Panc1 (cell line): Measurements from ENCODE around the gene DDA1. TPM values are rescaled to one million over a fixed set of nuclear protein-coding genes. Genes with fewer than 3 reads are reported as not detected.

ENCODE experiments used
- ATAC-seq: fragments of 200-7000 bp; cut with Tn5 transposase; 2 replicates; pipeline ENCODE4 v1.9.1; 2020; ENCODE audit warnings: mild to moderate bottlenecking, moderate library complexity
- BruUV-seq: library from RNA; stranded (reverse); fragments of 400-500 nt; replicated peaks from 2 replicates; lab custom pipeline; 2021; lab: Mats Ljungman, UMichigan
- CTCF ChIA-PET: fragments of 300-600 bp; sonication (Branson Sonifier 250); formaldehyde crosslinking; loops from one replicate; lab custom pipeline; 2022; ENCODE audit warnings: antibody characterized with exemption; lab: Charles Lee
- POLR2A ChIA-PET: fragments of 300-600 bp; sonication (Branson Sonifier 250); formaldehyde crosslinking; loops from one replicate; lab custom pipeline; 2022; ENCODE audit warnings: antibody characterized with exemption; lab: Charles Lee
- DNase-seq: peaks from one replicate; pipeline ENCODE4 v3.0.0-alpha.2; 2010; ENCODE audit warnings: low read depth, low spot score
- H3K27ac ChIP-seq: 2 replicates; pipeline ENCODE4 v1.5.1; 2011; ENCODE audit warnings: mild to moderate bottlenecking, low read length, inconsistent platforms
- H3K27me3 ChIP-seq: fragments of 200-500 bp; sonication (Bioruptor generic); 2 replicates; pipeline ENCODE4 v1.6.0; 2014; ENCODE audit warnings: low read length, inconsistent platforms; ENCODE audit not compliant: control insufficient read depth, insufficient read depth
- H3K36me3 ChIP-seq: fragments of 200-500 bp; sonication (Bioruptor generic); 2 replicates; pipeline ENCODE4 v1.5.1; 2014; ENCODE audit warnings: inconsistent platforms, mild to moderate bottlenecking, low read length, moderate library complexity; ENCODE audit not compliant: control insufficient read depth, insufficient read depth
- H3K4me1 ChIP-seq: 2 replicates; pipeline ENCODE4 v1.5.1; 2011; ENCODE audit warnings: inconsistent platforms, mild to moderate bottlenecking, low read length, moderate library complexity; ENCODE audit not compliant: control insufficient read depth, insufficient read depth
- H3K4me3 ChIP-seq, 2 experiments: 2 replicates each; pipeline ENCODE4 v1.5.1; 2011 to 2012; ENCODE audit warnings: low read depth in 2 of 2, low read length in 2 of 2, mild to moderate bottlenecking in 2 of 2, inconsistent platforms in 1 of 2, moderate library complexity in 1 of 2
- H3K9me3 ChIP-seq: fragments of 200-500 bp; sonication (Bioruptor generic); 2 replicates; pipeline ENCODE4 v1.5.1; 2014; ENCODE audit warnings: low read depth, mild to moderate bottlenecking, inconsistent platforms, low read length, moderate library complexity; ENCODE audit not compliant: control insufficient read depth, insufficient read depth
- CTCF ChIP-seq: fragments of 450-650 bp; IDR thresholded peaks from 2 replicates; pipeline ENCODE4 v1.5.1; 2017; ENCODE audit warnings: mild to moderate bottlenecking
- POLR2AphosphoS5 ChIP-seq: IDR thresholded peaks from 2 replicates; pipeline ENCODE4 v1.6.1; 2012; ENCODE audit warnings: mild to moderate bottlenecking, low read depth, low read length, moderate library complexity
- REST ChIP-seq, 2 experiments: IDR thresholded peaks; 2 replicates each; pipeline ENCODE4 v1.6.1; 2011 to 2012; ENCODE audit warnings: low read depth in 2 of 2, control low read depth in 1 of 2, low read length in 1 of 2, mild to moderate bottlenecking in 1 of 2, moderate library complexity in 1 of 2; ENCODE audit not compliant: insufficient read depth in 1 of 2
- SIN3A ChIP-seq: IDR thresholded peaks from 2 replicates; pipeline ENCODE4 v1.6.1; 2012; ENCODE audit warnings: low read depth, mild to moderate bottlenecking, low read length, moderate library complexity, borderline replicate concordance; ENCODE audit not compliant: insufficient read depth
- TCF7L2 ChIP-seq: IDR thresholded peaks from 2 replicates; pipeline ENCODE4 v1.6.1; 2011; ENCODE audit warnings: mild to moderate bottlenecking, low read depth, low read length, inconsistent platforms
- in situ Hi-C: cut with HindIII; loops from 2 replicates; pipeline ENCODE4 v1.10.0; 2016; ENCODE audit warnings: low sequenced_read_pairs, low pct_unique_long_range_greater_than_20kb
- intact Hi-C: fragments of 100-400 bp; cut with micrococcal nuclease; formaldehyde crosslinking; loops from one replicate; pipeline ENCODE4 v1.10.0; 2022; ENCODE audit not compliant: unreplicated experiment
- total RNA-seq: library from RNA; stranded (reverse); gene quantifications from one replicate; pipeline ENCODE4 v1.2.1, GENCODE V29; 2021; ENCODE audit not compliant: unreplicated experiment

Gene DDA1
- total RNA-seq, 1 experiment from 2014 or later: 56.0 TPM

- Histone ChIP-seq H3K27ac (no peak overlapping the region), H3K36me3 (peaks cover 7% of the 10 kb centered on the region), H3K27me3 (no peaks in the 10 kb centered on the region), H3K9me3 (no peaks in the 10 kb centered on the region), H3K4me1 (peaks cover 22% of the 10 kb centered on the region), H3K4me3 (no peak overlapping the region)
- TF ChIP-seq REST (IDR thresholded peaks at IDR 0.05; ENCODE audit: insufficient read depth in 1 of 2, low read depth in 2 of 2, low read length in 1 of 2) (no peak), TCF7L2 (no peak), SIN3A (no peak), CTCF (no peak), POLR2AphosphoS5 (no peak)
- ATAC-seq (no peak), DNase-seq (no peak)
- in situ Hi-C loops: no loop called here
- intact Hi-C loops: no loop called here
- no TSS peak for BruUV-seq
- ChIA-PET CTCF (no interaction called here), POLR2A (no interaction called here)
These were observed 4.7 kb downstream of the DDA1 start for GRCh38 chr19:17314007-17314593.

GRCh38 chr19:17318966-17319365, 9.6 kb downstream of the DDA1 start:
- ATAC-seq: no peak
- Histone ChIP-seq H3K4me3 (no peak overlapping the region), H3K36me3 (no peaks in the 10 kb centered on the region; the same call in 1 of the 2 replicates), H3K9me3 (no peaks in the 10 kb centered on the region), H3K4me1 (no peaks in the 10 kb centered on the region), H3K27me3 (no peaks in the 10 kb centered on the region), H3K27ac (no peak overlapping the region)
- DNase-seq: no peak
- intact Hi-C loops (no loop called here), in situ Hi-C loops (no loop called here)
- TF ChIP-seq TCF7L2: no peak
- no peak for TF ChIP-seq CTCF
- no peak for TF ChIP-seq POLR2AphosphoS5
- TF ChIP-seq REST (IDR thresholded peaks at IDR 0.05; ENCODE audit: insufficient read depth in 1 of 2, low read depth in 2 of 2, low read length in 1 of 2): no peak
- TF ChIP-seq SIN3A: no peak
- POLR2A ChIA-PET: no interaction called here
- BruUV-seq: no TSS peak
- CTCF ChIA-PET: no interaction called here
